ENCODE data around the gene TIMM21. TPM values are rescaled to one million over a fixed set of nuclear protein-coding genes. Genes with fewer than 3 reads are reported as not detected.

Gene TIMM21
- total and polyA plus RNA-seq, 4 donors, result 22.0 to 39.2 (median 30.0) TPM

DNA sequence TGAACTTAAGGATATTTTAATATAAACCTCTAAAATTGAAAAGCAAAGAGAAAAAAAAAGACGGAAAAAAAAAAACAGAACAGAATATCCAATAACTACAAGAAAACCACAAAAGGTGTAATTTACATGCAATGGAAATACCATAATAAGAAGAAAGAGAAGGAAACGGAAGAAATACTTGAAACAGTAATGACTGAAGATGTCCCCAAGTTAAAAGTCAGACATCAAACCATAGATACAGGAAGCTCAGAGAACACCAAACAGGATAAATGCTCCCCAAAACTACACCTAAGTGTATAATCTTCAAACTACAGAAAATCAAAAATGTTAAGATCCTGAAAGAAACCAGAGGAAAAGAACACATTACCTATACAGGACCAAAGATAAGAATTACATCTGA lies 39.9 kb upstream of the TIMM21 start:
- WGBS, result 86% methylated on average over 2 of the region's 2 CpGs
- Histone ChIP-seq H3K9ac (ENCODE audit: low read depth in 1 of 2, low read length in 2 of 2) (no peak overlapping the region), H3K9me3 (ENCODE audit: control insufficient read depth in 4 of 4, low read length in 3 of 4) (peaks cover 0 to 7% (median 2%) of the 10 kb centered on the region in 4 donors), H3K27ac (ENCODE audit: low read depth in 1 of 2, low read length in 2 of 2) (no peak overlapping the region), H3K4me3 (ENCODE audit: low read depth in 1 of 3, low read length in 3 of 3) (no peak overlapping the region), H3K36me3 (ENCODE audit: control insufficient read depth in 4 of 4, insufficient read depth in 3 of 4, low read depth in 1 of 4, low read length in 3 of 4) (no peaks in the 10 kb centered on the region), H3K27me3 (ENCODE audit: control insufficient read depth in 4 of 4, insufficient read depth in 4 of 4, low read length in 3 of 4) (no peaks in the 10 kb centered on the region), H3K4me1 (ENCODE audit: control insufficient read depth in 4 of 4, insufficient read depth in 4 of 4, low read length in 3 of 4) (no peaks in the 10 kb centered on the region)
- TF ChIP-seq TAF1 (conservative IDR thresholded peaks at IDR 0.05), result no peak
- TF ChIP-seq, protein P1, sequence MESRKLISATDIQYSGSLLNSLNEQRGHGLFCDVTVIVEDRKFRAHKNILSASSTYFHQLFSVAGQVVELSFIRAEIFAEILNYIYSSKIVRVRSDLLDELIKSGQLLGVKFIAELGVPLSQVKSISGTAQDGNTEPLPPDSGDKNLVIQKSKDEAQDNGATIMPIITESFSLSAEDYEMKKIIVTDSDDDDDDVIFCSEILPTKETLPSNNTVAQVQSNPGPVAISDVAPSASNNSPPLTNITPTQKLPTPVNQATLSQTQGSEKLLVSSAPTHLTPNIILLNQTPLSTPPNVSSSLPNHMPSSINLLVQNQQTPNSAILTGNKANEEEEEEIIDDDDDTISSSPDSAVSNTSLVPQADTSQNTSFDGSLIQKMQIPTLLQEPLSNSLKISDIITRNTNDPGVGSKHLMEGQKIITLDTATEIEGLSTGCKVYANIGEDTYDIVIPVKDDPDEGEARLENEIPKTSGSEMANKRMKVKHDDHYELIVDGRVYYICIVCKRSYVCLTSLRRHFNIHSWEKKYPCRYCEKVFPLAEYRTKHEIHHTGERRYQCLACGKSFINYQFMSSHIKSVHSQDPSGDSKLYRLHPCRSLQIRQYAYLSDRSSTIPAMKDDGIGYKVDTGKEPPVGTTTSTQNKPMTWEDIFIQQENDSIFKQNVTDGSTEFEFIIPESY (IDR thresholded peaks at IDR 0.05), result no peak
- TF ChIP-seq EGR1 (IDR thresholded peaks at IDR 0.05; ENCODE audit: low read depth in 2 of 2), result no peak
- DNase-seq (ENCODE audit: low spot score), result no peak

DNA sequence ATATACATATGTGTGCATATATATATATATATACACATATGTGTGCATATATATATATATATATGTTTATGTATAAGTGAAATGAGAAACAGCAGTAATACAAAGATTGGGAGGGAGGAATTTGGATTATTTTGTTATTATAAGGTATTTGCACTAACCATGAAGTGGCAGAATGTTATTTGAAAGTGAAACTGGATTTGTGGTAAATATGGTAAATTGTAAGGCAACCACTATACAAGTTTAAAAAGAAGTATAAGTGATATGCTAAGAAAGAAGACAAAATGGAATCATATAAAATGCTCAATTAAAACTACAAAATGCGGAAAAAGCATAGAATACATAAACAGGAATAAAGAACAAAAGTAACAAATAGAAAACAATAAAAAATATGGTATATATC lies 38.2 kb upstream of the TIMM21 start:
- TF ChIP-seq CTCF (IDR thresholded peaks at IDR 0.05; ENCODE audit: low read depth, low read length, missing input control), result no peak
- TF ChIP-seq JUND (IDR thresholded peaks at IDR 0.05), result no peak
- TF ChIP-seq, protein P2, sequence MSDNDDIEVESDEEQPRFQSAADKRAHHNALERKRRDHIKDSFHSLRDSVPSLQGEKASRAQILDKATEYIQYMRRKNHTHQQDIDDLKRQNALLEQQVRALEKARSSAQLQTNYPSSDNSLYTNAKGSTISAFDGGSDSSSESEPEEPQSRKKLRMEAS (IDR thresholded peaks at IDR 0.05), result no peak
- no peak overlapping the region for H3K9ac ChIP-seq (ENCODE audit: low read depth in 1 of 2, low read length in 2 of 2)
- H3K4me3 ChIP-seq (ENCODE audit: low read depth in 1 of 3, low read length in 3 of 3), result no peak overlapping the region
- no peaks in the 10 kb centered on the region for H3K27me3 ChIP-seq (ENCODE audit: control insufficient read depth in 4 of 4, insufficient read depth in 4 of 4, low read length in 3 of 4)
- H3K9me3 ChIP-seq (ENCODE audit: control insufficient read depth in 4 of 4, low read length in 3 of 4), result peaks cover 0 to 7% (median 2%) of the 10 kb centered on the region in 4 donors
- 97% methylated on average over 1 of the region's 1 CpG for WGBS
- DNase-seq (ENCODE audit: low spot score), result no peak
- no peaks in the 10 kb centered on the region for H3K4me1 ChIP-seq (ENCODE audit: control insufficient read depth in 4 of 4, insufficient read depth in 4 of 4, low read length in 3 of 4)
- H3K36me3 ChIP-seq (ENCODE audit: control insufficient read depth in 4 of 4, insufficient read depth in 3 of 4, low read depth in 1 of 4, low read length in 3 of 4), result no peaks in the 10 kb centered on the region
- no peak overlapping the region for H3K27ac ChIP-seq (ENCODE audit: low read depth in 1 of 2, low read length in 2 of 2)

DNA sequence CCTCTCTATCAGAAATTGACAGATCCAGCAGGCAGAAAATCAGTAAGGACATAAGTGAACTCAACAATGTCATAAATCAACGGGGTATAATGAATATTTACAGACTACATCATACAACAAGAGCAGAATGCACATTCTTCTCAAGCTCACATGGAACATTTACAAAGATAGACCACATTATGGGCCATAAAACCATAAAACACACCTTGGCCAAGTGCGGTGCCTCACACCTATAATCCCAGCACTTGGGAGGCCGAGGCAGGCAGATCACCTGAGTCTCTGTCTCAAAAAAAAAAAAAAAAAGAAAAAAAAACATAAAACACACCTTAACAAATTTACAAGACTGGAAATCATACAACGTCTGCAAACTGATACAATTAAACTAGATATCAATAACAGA lies 37.3 kb upstream of the TIMM21 start:
- Histone ChIP-seq H3K36me3 (ENCODE audit: control insufficient read depth in 4 of 4, insufficient read depth in 3 of 4, low read depth in 1 of 4, low read length in 3 of 4) (no peaks in the 10 kb centered on the region), H3K9me3 (ENCODE audit: control insufficient read depth in 4 of 4, low read length in 3 of 4) (peaks cover 0 to 7% (median 2%) of the 10 kb centered on the region in 4 donors), H3K27ac (ENCODE audit: low read depth in 1 of 2, low read length in 2 of 2) (no peak overlapping the region), H3K27me3 (ENCODE audit: control insufficient read depth in 4 of 4, insufficient read depth in 4 of 4, low read length in 3 of 4) (no peaks in the 10 kb centered on the region), H3K4me3 (ENCODE audit: low read depth in 1 of 3, low read length in 3 of 3) (no peak overlapping the region), H3K9ac (ENCODE audit: low read depth in 1 of 2, low read length in 2 of 2) (no peak overlapping the region), H3K4me1 (ENCODE audit: control insufficient read depth in 4 of 4, insufficient read depth in 4 of 4, low read length in 3 of 4) (no peaks in the 10 kb centered on the region)
- no peak for DNase-seq (ENCODE audit: low spot score)
- 88% methylated on average over 4 of the region's 4 CpGs for WGBS
- TF ChIP-seq REST (IDR thresholded peaks at IDR 0.05) (no peak), HNF4A (conservative IDR thresholded peaks at IDR 0.05) (no peak), CTCF (IDR thresholded peaks at IDR 0.05; ENCODE audit: low read depth, low read length, missing input control) (no peak), YY1 (IDR thresholded peaks at IDR 0.05) (no peak), NR2F2 (IDR thresholded peaks at IDR 0.05) (no peak), FOXA1 (IDR thresholded peaks at IDR 0.05) (no peak), RXRA (IDR thresholded peaks at IDR 0.05) (no peak), TAF1 (conservative IDR thresholded peaks at IDR 0.05) (no peak), JUND (IDR thresholded peaks at IDR 0.05) (no peak), SP1 (IDR thresholded peaks at IDR 0.05) (no peak)
- TF ChIP-seq, protein P2 (IDR thresholded peaks at IDR 0.05), result no peak
